Raji (cell line): ENCODE measurements around the gene PCNX2.

Experiments
- POLR2A ChIP-seq: IDR thresholded peaks from 2 replicates; pipeline ENCODE4 v1.6.1; 2011; ENCODE audit warnings: low read depth, low read length, control low read depth; ENCODE audit not compliant: insufficient read depth

The PCNX2 gene

DNA sequence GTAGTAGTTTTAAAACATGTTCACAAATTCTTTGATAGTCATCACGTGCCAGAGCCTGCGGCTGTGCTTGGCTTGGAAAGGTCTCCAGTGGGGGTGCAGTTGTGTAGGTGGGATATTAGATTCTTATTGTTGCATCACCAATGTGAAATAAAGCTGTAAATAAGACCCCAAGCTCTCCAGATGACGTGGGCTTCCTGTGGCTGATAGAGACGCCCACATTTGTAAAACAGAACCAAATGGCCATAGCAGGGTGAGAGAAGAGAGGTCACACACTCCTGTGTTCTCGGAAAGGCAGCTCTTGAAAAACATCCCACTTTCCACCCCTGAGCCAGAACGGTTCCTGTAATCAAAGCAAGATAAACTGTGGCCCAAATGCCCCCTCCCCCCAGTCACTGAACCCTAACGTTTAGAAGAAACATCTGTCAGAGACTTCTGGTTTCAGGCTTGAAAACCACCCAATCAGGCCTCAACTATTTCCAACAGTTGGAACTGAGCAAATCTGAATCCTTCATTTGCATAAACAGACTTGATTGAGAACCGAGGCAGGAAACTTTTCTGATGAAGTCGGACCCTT lies 351.8 kb downstream of the PCNX2 start:
- no peak for TF ChIP-seq POLR2A

DNA sequence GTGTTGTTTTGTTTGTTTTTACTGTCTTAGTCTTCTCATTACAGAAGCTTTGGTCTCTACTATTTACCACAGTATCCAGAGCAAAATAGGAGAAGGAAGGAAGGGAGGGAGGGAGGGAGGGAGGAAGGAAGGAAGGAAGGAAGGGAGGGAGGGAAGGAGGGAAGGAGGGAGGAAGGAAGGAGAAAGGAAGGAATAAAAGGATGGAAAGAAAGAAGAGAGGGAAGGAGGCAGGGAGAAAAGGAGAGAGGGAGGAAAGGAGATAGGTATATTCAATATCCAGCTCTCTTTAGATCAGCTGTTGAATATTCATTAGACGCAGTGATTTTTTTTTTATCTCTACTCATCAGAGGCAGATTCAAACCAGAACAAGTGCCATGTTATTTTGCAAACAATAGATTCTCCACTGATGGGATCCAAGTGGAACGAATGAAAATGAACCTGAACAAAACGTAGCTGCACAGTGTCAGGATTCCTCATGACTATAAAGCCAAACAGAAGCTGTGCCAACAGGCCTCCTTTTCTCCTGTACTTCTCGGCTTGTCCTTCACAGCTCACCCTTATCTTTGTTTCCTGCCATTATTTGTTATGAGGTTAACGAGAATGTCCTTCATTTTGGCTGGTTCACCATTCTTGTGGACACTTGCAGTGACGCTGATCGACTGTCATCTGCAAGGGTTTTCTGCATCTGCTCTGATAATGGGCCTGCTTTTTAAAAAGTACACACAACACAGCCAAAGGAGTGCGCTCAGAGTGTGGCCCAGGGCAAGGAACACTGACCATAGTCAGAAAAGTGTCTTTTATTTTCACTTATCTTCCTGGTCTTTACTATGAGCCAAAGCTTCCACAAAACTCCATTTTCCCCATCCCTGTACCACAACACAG lies 352.9 kb downstream of the PCNX2 start:
- TF ChIP-seq POLR2A = no peak

DNA sequence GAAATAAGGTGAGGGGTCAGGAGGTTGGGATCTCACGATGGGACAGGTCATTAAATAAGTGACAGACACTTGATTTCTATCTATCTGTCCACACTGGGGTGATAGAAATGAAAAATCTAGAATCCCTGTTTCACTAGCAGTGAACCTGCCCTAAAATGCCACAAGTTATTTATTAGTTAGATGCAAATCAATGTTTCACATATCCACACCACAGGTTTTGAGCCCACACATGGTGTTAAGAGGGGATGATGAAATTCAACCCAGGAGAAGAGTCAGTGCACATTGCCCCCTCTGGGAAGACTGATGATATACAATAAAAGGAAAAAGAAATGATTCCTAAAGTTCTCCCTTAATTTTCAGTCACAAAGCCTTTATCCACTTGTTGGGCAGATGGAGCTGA lies 355.3 kb downstream of the PCNX2 start:
- TF ChIP-seq POLR2A = no peak

DNA sequence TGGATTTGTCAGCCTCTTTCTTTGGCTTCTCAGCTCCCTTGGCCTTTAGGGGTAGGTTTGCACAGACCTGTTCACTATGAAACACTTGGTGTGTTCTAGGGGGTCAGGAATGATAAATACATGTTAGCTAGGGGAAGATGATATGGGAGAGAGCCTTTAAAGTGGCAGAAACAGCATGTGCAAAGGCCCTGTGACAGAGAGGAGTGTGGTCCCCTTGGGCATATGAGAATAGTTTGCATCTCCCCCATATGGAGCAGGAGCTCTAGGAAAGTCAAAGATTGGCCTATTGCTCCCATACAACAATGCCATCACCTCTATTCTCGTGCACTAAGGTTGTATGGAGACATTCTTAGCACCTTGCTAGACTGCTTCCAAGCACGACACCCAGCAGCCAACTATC lies 355.8 kb downstream of the PCNX2 start:
- TF ChIP-seq POLR2A = no peak

DNA sequence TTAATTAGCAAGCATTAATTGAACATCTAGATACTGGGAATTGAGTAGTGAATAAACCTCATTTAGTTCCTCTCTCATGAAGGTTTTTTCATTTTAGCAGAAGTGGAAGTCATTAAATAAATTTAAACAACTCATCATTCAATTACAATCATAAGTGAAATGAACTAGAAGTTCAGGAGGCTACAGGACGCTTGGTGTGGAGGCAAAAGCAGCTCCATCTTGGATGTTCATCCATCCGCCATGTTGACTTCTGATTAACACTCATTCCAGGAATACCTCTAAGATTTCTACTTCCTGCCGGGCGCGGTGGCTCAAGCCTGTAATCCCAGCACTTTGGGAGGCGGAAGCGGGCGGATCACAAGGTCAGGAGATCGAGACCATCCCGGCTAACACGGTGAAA lies 356.6 kb downstream of the PCNX2 start:
- TF ChIP-seq POLR2A = no peak

DNA sequence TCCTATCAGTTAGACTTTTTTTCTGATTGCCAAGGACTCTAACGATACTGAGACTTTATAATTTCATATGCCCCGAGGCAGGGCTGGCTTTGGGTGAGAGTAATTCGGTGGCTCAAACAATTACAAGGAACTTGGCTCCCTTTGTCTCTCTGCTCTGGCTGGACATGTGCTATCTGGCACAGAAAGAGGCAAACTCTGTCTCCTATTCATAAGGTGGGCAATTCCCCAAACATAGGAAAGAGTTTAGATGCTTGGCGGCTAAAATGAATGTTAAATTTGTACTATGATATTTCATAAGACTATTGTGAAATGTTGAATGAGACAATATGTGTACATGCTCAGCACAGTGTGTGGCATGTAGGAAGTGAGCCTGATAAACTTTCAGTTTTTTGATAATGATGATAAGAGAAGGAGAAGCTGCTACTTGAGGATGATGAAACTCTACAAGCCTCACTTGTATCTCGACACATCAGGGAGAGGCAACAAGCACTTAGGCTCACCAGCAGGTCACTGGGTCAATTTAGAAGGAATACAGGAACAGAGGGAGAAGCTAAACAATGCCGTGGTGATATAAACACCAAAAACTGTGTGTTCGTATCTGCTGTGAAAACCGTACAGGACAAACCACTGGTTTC lies 357.7 kb downstream of the PCNX2 start:
- TF ChIP-seq POLR2A = no peak

DNA sequence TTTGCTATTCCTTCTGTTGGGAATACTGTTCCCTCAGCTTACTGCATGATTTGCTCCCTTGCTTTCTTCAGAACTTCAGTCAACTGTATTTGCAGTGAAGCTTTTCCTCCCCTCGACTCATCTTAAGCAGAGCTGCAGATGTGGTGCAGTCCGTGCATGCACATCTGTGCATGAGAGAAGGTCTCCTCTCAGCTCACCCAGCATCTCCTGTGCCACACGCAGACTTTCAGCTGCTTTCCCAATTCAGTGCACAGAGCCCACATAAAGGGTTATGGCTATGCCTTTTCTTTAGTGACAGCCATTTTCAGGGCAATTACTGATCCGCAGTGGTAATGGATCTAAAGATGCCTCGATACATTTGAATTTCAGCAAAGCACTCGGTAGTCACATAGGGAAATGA lies 358.6 kb downstream of the PCNX2 start:
- no peak for TF ChIP-seq POLR2A
